Epithelial cell of umbilical artery (primary cell): ENCODE results near the gene CCDC180. TPM values are rescaled to one million over a fixed set of nuclear protein-coding genes. Genes with fewer than 3 reads are reported as not detected.

ENCODE experiments used
- total RNA-seq: library from RNA; depleted of rRNA; stranded (reverse); fragments of >200 nt; gene quantifications from 2 replicates; pipeline ENCODE4 v1.2.3, GENCODE V29; 2014

The CCDC180 gene
- total RNA-seq = 0.46 and 0.65 TPM in 2 replicates

DNA sequence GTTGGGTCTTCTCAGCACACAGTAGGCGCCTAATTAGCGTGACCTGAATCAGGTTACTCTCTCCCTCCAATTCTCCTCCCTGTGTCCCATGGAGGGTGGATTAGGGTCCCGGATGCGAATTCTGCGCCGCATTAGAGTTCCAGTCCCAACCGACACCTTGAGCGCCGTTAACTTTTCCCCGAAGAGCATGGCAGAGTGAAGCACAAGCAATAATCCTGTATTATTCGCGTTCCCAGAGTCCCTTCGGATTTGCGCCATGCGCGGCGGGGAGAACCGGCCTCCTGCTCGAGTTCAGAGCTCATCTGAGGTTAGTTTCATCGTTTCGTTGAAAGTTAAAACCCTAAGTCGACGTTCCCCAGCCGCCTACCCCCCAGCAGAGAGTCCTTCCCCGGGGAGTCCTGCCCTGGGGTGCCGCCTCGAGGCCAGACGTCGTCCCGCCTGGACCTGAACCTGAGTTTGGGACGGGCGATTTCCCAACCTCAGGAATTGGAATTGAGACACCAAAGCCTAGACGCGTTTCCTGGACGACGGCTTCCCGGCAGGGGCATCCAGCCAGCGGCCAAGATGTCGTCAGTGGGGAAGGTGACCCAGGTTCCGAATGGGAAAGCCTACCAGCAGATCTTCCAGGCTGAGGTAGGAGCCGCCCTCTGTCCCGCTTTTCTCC lies at the start of gene CCDC180:
CCDC180 (plus strand) TSS at position 160 of the 664 bp plus-strand sequence; CDS start at position 565, 405 bp downstream.

Other genes starting within 250 kb of the CCDC180 start
- 11.0 and 25.8 TPM in 2 replicates for gene TDRD7, start 104.4 kb downstream of the CCDC180 start, total RNA-seq
- gene TMOD1, start 194.0 kb downstream of the CCDC180 start, total RNA-seq = 1.9 and 3.0 TPM in 2 replicates